ENCODE measurements around the gene ADGRV1.
"Not testable (repeated sequence)": the region's sequence is repeated elsewhere in the genome, so short reads cannot be mapped to it uniquely, and the experiment has no call there.

GRCh38 chr5:90619762-90620161, 61.2 kb downstream of the ADGRV1 start:
- TF ChIP-seq EP300, POLR2A (IDR thresholded peaks at IDR 0.05): not testable (repeated sequence)

All from tibial nerve (tissue), 3 donors.